ENCODE results near the gene CBX8.

GRCh38 chr17:79784353-79785016 is 12.4 kb downstream of the CBX8 start:
- no peak for TF ChIP-seq CTCF (IDR thresholded peaks at IDR 0.05)
- no peak for TF ChIP-seq POLR2A (IDR thresholded peaks at IDR 0.05)
